Left renal cortex interstitium (tissue), 4 donors: ENCODE data around the gene MAMDC2. TPM values are rescaled to one million over a fixed set of nuclear protein-coding genes. Genes with fewer than 3 reads are reported as not detected.

Source experiments
- DNase-seq, 4 donors: peaks; one replicate each; pipeline ENCODE4 v3.0.0-alpha.2; 2013; ENCODE audit warnings: low read depth in 4 of 4, low spot score in 2 of 4, missing footprints in 1 of 4
- polyA plus RNA-seq, 4 donors: library from polyadenylated mRNA; unstranded; fragments of 120-200 nt; gene quantifications; one replicate each; pipeline ENCODE4 v1.2.1, GENCODE V29; 2013; ENCODE audit not compliant: insufficient read length in 4 of 4

Gene MAMDC2, protein sequence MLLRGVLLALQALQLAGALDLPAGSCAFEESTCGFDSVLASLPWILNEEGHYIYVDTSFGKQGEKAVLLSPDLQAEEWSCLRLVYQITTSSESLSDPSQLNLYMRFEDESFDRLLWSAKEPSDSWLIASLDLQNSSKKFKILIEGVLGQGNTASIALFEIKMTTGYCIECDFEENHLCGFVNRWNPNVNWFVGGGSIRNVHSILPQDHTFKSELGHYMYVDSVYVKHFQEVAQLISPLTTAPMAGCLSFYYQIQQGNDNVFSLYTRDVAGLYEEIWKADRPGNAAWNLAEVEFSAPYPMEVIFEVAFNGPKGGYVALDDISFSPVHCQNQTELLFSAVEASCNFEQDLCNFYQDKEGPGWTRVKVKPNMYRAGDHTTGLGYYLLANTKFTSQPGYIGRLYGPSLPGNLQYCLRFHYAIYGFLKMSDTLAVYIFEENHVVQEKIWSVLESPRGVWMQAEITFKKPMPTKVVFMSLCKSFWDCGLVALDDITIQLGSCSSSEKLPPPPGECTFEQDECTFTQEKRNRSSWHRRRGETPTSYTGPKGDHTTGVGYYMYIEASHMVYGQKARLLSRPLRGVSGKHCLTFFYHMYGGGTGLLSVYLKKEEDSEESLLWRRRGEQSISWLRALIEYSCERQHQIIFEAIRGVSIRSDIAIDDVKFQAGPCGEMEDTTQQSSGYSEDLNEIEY
- polyA plus RNA-seq: 1 to 10 TPM; 6.2 to 7.3 (median 6.5) TPM

DNA sequence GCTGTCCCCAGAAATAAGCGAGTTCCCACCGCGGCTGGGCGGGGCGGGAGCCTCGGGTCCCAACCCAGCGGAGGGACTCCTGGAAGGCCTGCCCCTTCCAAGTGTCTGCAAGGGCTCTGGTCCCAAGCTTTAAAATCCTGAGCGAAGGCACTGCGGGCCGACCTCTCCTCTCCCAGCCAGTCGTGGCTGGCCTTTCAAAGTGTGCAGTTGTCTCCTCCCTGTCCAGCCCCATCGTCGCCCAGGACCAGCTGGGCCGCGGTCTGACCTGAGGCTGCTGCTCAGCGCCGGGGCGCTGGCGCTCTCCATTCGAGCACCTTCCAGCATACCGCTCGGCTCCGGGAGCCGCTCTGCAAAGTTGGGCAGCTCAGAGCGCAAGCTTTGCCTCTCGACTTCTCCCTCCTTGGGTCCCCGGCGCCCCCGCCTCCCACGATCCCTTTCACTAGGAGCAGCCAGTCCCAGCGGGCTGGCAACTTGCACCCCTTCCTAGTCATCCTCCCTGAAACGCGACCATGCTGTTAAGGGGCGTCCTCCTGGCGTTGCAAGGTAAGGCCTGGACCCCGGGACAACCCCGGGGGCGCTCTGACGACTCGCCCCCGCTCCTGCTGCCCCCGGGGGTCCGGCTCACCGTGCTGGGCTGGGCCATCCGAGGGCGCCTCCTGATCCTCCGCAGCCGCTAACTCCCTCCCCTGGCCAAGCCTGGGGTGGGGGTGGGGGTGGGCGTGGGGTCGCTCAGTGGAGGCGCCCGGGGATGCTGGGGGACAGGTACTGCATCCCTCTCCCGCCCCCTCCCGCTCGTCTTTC is at the start of gene MAMDC2:
MAMDC2 (plus strand) TSS at position 160 of the 801 bp plus-strand sequence; CDS start at position 510, 350 bp downstream.
- DNase-seq: peak in 1 of 4 donors; percentile 18

DNA sequence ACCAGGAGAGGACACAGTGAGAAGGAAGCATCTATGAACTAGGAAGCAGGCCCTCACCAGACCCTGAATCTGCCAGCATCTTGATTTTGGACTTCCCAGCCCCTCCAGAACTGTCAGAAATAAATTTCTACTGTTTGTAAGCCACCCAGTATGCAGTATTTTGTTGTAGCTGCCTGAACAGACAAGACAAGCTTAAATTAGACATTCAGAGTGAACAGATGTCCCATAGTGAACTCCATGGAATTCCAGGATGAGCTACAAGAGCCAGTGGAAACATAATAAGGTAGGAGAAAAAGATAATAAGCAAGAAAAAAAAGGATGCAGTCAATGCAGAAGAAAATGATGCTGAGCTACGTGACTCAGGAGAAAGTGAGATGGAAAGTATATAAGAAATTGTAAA is 47.8 kb upstream of the MAMDC2 start:
- no peak for DNase-seq

DNA sequence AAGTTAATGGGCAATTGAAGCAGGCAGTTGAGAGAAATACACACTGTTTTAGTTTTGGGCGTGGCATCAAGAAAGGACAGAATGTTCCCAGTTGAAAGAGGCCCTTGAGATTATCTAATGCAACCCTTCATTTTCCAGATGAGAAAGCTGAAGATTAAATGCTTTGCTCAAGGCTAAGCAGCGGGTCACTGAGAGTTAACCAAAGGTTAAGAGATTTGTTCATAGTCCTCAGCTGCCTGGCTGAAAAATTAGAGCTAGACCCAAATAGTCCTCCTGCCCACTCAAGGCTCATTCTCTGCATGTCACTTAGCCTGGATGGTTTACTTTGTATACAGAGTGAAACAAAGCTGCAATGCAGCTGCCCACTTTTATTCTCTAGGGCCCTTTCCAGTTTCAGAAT is 46.7 kb upstream of the MAMDC2 start:
- DNase-seq: no peak

DNA sequence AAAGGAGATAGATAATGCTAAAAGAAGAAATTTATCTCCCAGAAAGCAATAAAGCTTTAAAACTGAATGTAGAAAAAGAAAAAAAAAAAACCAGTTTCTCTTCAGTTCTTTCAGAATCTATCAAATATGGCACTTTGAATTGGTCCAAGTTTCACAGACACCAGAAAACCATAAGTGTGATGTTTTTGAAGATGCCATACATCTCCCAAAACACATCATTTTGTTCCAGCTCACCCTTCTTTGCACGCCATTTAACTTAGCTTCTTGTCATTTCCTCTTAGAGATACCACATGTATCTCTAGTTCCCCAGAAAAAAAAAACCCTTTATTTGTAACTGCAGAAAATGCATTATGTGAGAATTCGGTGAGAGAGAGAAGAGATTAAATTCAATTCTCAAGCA is 46.1 kb upstream of the MAMDC2 start:
- no peak for DNase-seq

DNA sequence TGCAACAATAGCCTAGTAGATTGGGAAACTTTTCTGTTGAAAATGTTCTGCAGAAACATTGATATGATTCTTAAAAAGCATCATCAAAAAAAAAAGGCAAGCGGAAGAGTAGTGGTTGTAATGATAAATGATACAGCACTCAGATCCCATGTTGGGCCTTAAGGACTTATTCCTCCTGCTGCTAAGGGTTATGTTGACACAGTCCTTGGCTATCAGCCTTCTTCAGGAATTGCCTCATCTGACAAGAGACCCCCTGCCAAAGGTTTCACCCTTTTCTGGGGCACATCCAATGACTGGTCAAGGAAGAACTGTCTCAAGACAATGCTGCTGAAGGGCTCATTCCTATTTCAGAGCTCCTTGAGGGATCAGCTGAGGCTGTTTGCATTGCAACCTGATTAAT is 44.3 kb upstream of the MAMDC2 start:
- no peak for DNase-seq

DNA sequence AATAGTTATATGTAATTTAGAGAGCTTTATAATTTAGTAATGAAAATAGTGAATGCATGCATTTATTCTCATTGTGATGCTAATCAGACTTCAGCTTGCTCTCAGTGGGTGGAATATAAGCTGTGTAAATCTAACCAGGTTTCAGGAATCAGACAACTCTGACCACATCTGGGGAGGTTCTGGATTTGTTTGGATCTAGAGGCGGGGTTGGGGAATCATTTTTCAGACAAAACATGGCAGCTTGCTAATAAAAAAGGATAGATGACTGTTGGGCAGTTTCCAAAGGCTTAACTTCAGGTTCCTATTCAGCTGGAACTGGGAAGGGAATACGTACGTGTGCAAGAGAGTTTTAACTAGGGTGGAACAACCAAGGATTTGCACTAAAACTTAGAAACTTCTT is 43.2 kb upstream of the MAMDC2 start:
- no peak for DNase-seq

DNA sequence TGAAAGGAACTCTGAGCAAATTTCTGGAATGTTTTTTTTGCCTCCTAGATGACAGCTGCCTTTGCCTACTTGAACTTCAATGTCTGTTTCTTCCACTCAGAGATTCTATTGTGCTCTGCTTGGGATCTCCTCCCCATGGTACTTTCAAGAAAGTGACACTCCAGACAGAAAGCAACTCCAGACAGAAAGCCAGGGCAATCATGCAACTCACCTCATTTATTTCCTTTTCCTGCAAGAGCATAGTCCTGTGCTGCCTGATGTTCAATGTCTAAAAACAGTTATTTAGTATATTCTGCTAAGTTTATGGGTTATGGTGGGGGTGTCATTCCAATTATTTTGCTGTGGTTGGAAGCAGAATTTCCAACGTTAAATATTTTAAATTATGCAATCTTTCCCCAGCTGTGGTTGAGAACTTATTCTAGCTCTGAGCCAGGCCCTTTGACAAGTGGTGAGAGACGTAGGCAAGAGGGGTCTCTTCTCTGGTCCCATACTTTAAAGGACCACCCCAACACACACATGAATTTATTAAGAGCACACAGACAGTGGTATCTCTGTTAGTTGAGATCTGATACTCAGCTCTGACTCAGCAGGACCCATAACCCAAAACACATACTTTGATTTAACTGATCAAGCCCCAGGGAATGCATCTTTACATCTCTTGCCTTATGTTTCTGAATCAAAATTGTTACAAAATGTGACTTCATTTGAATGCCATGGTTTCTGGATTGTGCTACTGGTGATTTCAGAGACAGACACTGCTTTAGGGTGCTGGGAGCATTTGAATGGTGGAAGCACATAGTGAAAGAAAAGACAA is 39.5 kb upstream of the MAMDC2 start:
- no peak for DNase-seq

DNA sequence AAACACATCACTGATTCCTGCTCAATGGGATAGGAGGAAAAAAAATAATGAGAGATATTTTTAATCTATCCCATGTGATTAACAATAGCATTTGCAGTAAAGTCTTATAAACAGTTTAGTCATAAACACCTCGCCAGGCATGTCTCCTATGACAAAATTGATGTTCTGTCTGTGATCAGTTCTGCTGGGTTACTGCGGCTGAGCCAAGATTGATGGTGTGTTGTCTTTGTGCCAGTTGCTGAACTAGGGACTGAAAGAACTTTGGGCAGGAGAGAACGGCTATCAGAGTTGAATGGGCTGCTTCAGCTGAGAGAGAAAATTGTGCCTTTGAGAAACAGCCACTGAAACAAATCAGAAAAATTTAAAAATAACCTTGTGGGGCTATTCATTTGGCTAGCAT is 37.3 kb upstream of the MAMDC2 start:
- no peak for DNase-seq

DNA sequence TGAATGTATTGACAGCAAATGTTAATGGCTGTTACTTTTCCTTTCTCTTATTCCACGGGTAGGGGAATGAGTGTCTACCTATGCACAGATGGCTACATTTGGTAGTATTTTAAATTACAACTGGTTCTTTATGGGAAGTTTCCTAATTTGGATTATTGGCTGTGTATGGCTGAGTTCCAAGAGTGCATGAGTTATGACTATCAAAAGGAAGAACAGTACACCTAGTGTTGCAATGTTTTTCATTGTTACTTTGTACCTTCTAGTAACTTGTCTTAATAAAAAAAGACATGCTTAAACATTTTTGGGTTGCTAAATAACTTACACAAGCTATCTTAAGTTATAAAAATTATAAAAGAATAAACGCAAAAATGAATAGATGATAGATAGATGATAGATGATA is 35.8 kb upstream of the MAMDC2 start:
- DNase-seq: no peak

DNA sequence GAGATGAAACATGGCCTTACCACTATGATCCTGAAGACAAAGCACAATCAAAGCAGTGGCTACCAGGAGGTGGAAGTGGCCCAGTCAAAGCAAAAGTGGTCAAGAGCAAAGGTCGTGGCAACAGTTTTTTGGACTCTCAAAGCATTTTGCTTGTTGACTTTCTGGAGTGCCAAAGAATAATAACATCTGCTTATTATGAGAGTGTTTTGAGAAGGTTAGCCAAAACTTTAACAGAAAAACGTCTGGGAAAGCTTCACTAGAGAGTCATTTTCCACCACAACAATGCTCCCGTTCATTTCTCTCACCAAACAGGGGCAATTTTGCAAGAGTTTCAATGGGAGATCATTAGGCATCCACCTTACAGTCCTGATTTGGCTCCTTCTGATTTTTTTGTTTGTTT is 33.6 kb upstream of the MAMDC2 start:
- no peak for DNase-seq

DNA sequence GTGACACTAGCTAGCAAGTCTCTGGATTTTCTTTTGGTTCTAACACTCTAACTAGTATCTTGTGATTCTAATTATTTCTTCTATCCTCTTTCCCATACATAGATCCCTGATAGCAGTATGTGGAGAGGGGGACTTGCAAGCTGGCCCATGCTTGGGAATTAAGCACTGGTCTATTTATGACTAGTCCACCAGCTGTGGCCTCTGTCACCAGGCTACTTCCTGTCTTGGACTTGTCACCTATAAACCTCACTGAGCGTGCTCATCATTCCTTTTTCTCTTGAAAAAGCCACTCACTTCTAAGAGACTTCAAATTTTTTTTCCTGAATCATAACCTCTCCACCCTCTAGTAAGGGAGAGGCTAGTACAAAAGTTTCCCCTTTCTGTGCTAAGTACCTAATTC is 32.3 kb upstream of the MAMDC2 start:
- no peak for DNase-seq

DNA sequence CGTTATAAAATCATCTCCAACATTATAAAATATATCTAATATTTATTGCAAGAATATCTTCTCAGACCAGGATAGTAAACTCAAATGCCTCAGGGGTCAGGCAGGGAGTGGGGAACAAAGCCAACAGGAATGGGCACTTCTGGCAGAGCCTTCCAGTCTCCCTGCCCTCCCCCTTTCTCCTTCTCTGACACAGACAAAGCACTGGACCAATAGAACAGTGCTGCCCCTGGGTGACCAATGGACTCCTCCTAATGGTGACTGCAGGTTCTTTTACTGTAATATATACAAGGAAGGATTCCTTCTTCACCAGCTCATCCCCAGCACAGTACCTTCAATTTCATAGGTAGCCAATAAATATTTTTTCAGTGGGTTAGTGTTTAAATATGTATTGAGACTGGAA is 31.1 kb upstream of the MAMDC2 start:
- no peak for DNase-seq

DNA sequence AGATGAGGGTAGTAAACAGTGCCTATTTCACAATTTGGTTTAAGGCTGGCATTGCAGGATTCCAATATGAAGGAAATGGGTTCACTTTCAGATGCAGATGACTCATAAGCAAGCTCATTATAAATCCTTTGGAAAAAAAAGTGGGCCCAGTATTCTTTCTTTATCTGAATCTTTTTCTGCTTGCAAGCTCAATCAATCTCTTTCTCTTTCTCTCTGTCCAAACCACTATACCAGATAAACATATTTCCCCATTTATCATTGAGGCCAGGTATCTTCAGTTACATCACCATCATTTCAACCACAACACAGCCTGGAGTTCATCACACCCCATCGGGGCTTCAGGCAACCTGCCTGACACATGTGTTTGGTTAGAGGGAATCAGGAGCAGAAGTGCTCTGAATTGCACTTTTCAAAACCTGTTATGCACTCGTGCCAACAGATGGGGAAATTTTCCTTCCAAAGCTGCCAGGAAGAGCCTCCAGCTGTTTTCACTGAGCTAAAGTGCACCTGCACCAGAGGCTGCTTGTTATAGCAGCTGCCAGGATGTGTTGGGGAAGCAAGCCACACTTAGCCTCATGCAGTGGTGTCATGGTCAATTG is 30.0 kb upstream of the MAMDC2 start:
- no peak for DNase-seq

DNA sequence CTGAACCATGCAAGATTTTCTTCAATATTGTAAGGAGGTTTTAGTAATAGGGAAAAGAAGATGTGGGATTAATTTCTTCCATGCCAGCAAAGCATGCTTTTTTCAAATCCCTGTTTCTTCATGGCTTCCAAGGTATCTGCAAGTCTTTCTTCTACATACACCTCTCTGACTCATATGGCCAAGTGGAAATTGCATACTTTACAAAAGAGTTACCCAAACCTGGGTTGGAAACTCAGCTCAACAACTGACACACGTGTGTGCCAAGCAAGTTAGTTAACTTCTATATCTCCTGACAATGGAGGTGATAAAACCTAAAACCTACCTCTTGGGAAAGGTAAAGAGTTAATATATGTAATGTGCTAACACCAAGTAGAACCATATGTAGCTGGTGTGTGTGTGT is 28.5 kb upstream of the MAMDC2 start:
- DNase-seq: no peak

DNA sequence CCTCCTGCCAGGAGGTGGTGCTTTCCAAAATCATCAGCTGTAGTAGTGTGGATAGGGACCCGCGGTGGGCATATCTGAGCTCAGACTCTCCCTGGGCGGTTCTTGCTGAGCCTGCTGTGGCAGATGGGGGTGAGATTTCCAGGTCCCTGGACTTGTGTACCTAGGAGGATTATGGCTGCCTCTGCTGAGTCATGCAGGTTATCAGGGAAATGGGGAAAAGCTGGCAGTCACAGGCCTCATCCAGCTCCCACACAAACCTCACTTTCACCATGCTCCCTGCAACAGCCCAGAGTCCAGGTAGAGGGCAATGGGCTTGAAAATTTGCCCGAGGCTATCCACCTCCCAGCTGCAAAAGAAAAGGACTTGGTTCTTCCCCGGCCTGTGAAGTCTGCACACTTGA is 23.4 kb upstream of the MAMDC2 start:
- DNase-seq: no peak

DNA sequence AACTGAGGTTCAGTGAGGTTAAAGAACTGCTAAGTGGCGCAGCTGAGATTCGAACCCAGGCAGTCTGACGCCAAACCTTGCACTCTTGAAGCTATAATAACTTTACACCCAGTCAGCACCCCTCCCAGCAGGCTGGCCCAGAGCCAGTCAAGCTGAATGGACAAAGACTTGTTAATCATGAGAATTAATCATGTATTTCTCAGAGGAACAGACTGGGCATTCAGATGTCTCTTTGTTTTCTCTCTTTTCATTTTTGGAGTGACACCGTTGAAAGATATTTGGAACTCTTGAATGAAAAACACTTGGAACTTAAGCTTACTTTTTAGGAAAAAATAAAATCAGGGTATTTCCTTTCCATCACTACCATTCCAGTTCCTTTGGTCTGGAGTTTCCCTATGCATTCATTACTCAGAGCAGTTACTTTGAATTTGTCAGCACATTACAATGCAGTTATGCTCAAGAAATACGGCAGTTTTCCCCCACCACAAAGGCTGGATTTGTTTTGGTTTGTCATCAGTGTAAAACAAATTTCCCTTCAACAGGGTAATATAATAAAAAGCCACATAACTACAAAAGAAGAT is 22.6 kb upstream of the MAMDC2 start:
- peak in 1 of 4 donors; percentile 21 for DNase-seq

DNA sequence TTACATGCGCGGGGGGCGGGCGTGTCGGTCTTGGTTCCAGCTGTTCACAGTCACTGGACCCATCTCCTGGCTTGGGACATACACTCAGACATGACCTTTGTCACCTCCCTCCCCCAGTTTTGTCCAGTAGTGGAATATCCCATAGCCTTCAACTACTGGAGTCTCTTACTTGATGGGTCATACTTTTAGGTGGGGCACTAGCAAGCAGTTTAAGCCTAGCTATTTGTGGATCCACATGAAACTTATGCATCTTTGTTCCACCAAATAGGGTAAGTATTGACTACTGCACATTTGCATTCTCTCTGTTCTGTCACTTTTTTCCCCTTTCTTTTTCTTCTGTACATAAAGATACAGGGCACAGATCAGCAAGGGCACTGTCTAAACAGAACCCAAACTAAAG is 15.4 kb upstream of the MAMDC2 start:
- no peak for DNase-seq

DNA sequence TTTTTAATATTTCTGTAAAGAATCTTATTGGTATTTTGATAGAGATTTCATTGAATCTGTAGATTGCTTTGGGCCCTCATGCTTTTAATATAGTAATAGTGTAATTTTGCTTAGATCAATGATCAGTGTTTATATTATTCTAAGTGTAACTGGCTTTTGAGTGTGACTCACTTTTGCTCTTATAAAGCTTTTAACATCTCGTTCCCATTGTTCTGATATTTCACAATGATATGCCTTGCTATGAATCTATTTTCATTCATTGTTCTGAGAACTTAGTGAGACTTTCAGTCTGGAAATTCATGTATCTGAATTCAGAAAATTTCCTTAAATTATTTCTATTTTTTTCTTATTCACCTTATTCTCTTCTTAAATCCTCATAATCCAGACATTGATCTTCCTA is 13.5 kb upstream of the MAMDC2 start:
- no peak for DNase-seq

DNA sequence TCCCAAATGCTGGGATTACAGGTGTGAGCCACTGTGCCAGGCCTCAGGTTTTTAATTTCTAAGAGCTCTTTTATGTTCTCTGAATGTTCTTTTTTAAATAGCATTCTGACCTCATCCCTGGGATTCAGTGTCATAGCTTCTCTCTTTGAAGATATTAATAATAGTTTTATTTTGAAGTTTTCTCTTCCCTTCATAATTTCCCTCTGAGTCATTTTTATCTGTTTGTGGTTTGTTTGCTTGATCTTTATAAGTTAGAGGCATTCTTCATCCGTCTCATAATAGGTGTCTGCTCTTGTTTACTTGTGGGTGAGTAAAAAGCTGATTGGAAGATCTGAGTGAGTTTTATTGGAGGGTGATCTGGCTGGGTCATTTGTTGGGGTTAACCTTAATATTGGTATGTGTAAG is 12.5 kb upstream of the MAMDC2 start:
- DNase-seq: no peak

DNA sequence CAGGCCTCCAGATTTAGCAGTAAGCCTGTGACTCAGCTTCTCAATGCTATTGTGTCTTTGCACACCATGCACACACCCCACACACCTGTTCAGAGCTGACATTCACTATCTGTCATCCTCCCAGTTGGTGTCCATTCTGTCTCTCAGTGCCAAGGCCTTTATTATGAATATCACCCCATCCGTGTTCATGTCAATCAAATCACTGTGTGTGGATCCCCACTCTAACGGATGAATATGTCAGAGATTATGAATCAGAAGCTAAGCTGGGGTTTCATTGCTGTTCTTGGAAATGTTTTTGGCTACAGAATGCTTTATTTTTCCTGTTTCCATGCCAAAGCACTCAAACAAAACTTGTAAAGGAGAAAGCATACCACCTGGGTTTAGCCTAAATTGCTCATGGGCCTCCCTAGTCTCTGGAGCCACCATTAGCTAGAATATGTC is 9.4 kb upstream of the MAMDC2 start:
- DNase-seq: no peak
